Heart right ventricle (tissue), 16 donors: ENCODE data around the gene KPNA2. TPM values are rescaled to one million over a fixed set of nuclear protein-coding genes. Genes with fewer than 3 reads are reported as not detected.
A peak's percentile ranks its signal among the peaks of the same experiment; 100 is the strongest.

Experiments
- ATAC-seq, 8 donors: fragments of 200-7000 bp; cut with Tn5 transposase; one replicate each; pipeline ENCODE4 v1.9.1; 2020; ENCODE audit warnings: mild to moderate bottlenecking in 8 of 8, moderate library complexity in 8 of 8, moderate number of reproducible peaks in 1 of 8
- DNase-seq, 2 donors: peaks; one replicate each; pipeline ENCODE4 v3.0.0-alpha.2; 2020
- H3K27ac ChIP-seq, 10 donors: fragments of 200-600 bp; sonication (generic) in 2 of 10; one replicate each; pipeline versions ENCODE4 v1.5.0 to v1.8.0; 2020 to 2022; ENCODE audit warnings: mild to moderate bottlenecking in 3 of 10
- H3K27me3 ChIP-seq, 7 donors: fragments of 200-600 bp; one replicate each; pipeline ENCODE4 v1.8.0; 2021 to 2022; ENCODE audit warnings: mild to moderate bottlenecking in 2 of 7
- H3K36me3 ChIP-seq, 9 donors: fragments of 200-600 bp; sonication (generic) in 1 of 9; one replicate each; pipeline versions ENCODE4 v1.5.0 to v1.8.0; 2020 to 2022; ENCODE audit warnings: mild to moderate bottlenecking in 2 of 9
- H3K4me1 ChIP-seq, 9 donors: fragments of 200-600 bp; sonication (generic) in 1 of 9; one replicate each; pipeline versions ENCODE4 v1.5.0 to v1.8.0; 2020 to 2022; ENCODE audit warnings: mild to moderate bottlenecking in 4 of 9
- H3K4me3 ChIP-seq, 10 donors: fragments of 200-600 bp; sonication (generic) in 2 of 10; one replicate each; pipeline versions ENCODE4 v1.5.0 to v1.8.0; 2020 to 2022; ENCODE audit warnings: mild to moderate bottlenecking in 7 of 10, moderate library complexity in 2 of 10
- H3K9me3 ChIP-seq, 11 donors: fragments of 200-600 bp in 10 of 11; sonication (generic) in 2 of 11; one replicate each; pipeline versions ENCODE4 v1.5.0 to v1.8.0; 2013 to 2022; ENCODE audit warnings: mild to moderate bottlenecking in 2 of 11, control low read depth in 1 of 11, moderate library complexity in 1 of 11
- CTCF ChIP-seq, 9 donors: fragments of 200-600 bp; sonication (generic) in 2 of 9; IDR thresholded peaks; one replicate each; pipeline versions ENCODE4 v1.5.0 to v1.8.0; 2021 to 2022; ENCODE audit warnings: antibody characterized with exemption in 9 of 9, mild to moderate bottlenecking in 5 of 9, moderate library complexity in 1 of 9
- WGBS, 2 donors: extraction: QIAGEN DNeasy Blood & Tissue Kit; methylation state at CpG; one replicate each; pipeline ENCODE4 v1.1.7; 2013; ENCODE audit warnings: inconsistent platforms in 1 of 2; 5-methylcytosine and 5-hydroxymethylcytosine counted together
- intact Hi-C, 10 donors: fragments of 100-400 bp; cut with DNase I; formaldehyde crosslinking; loops; one replicate each; pipeline versions ENCODE4 v1.11.1 to v1.14.2; 2022
- polyA plus RNA-seq, 2 donors: library from polyadenylated mRNA; stranded (reverse); fragments of 200-250 nt; gene quantifications; one replicate each; pipeline ENCODE4 v1.2.3, GENCODE V29; 2013
- total RNA-seq, 10 donors: library from RNA; stranded (reverse); fragmentation: NEBNext Ultra II Directional in 3 of 10; extraction: Animal tissue kit (Norgen Biotek cat#: 25700) in 3 of 10; gene quantifications; one replicate each; pipeline versions ENCODE4 v1.2.1 to v1.2.4, GENCODE V29; 2021 to 2023
- donor health status: Arrhythmogenic right ventricular cardiomyopathy.
- donor health status: ischemic (EF 13 %, LVEDD 7.1; RV severe dilation, severe dysfunction).
- donor health status: healthy with polysubstance abuse.
- donor health status: DM: no; HTN: yes; CAD: no.
- donor health status: DM: no; HTN: no; CAD: no.
- donor health status: ischemic (EF 25% LVEDD 6.9; RV normal size, moderate dysfunction).
- donor health status: ischemic (EF 25% LVEDD 5.7; RV mildly dilated, moderate dysfunction).
- donor health status: healthy.
- donor health status: DM: yes; HTN: yes; CAD: no.
- donor health status: Ischemic cardiomyopathy.
- donor health status: ischemic (EF 35%, LVEDD 5.7; RV mildly dilated, moderate dysfunction).
- donor health status: nonischemic (EF 11% LVEDD 7.7; RV severe dilation, severe dysfunction).
- donor health status: DM: yes; HTN: yes; CAD: no.
- donor health status: PGD.
- donor health status: ischemic (EF 29% LVEDD 5.4; RV normal size, mild dysfunction).
- donor health status: nonischemic (EF 23%, LVEDD 6.1; RV moderate dilation, normal function).

Gene KPNA2
- total and polyA plus RNA-seq, 12 donors: 6.1 to 33.3 (median 18.8) TPM

- Histone ChIP-seq H3K27me3 (peaks cover 0 to 17% (median 0%) of the 10 kb centered on the region in 7 donors), H3K4me3 (peak overlapping the region; percentile 73 to 98 (median 85)), H3K4me1 (peaks cover 3 to 37% (median 21%) of the 10 kb centered on the region in 9 donors), H3K27ac (peak overlapping the region; percentile 90 to 99 (median 96)), H3K9me3 (no peaks in the 10 kb centered on the region), H3K36me3 (peaks cover 0 to 5% (median 0%) of the 10 kb centered on the region in 9 donors)
- DNase-seq: peak; percentile 82 to 89
- WGBS, 2 donors: 0% methylated on average over 106 to 143 of the region's 144 CpGs
- ATAC-seq: peak; percentile 63 to 88 (median 82)
- intact Hi-C loops: loop anchor here in 2 of 10 donors (1.0 to 2.0 kb wide), 2 partner anchors 27 kb away; no protein-coding TSS in a partner anchor
- peak in 5 of 9 donors; percentile 4 to 25 (median 18) for TF ChIP-seq CTCF (IDR thresholded peaks at IDR 0.05)
Measured at GRCh38 chr17:67993153-67993997, 42.2 kb upstream of the KPNA2 start.

- Histone ChIP-seq H3K4me1 (peaks cover 3 to 37% (median 21%) of the 10 kb centered on the region in 9 donors), H3K27ac (peak overlapping the region; percentile 85 to 98 (median 92)), H3K9me3 (no peaks in the 10 kb centered on the region), H3K27me3 (peaks cover 0 to 17% (median 0%) of the 10 kb centered on the region in 7 donors), H3K4me3 (peak overlapping the region; percentile 44 to 80 (median 72)), H3K36me3 (peaks cover 0 to 5% (median 0%) of the 10 kb centered on the region in 9 donors)
- 5 to 9% methylated on average over 21 of the region's 21 CpGs for WGBS, 2 donors
- intact Hi-C loops: loop anchor here in 3 of 10 donors (1.0 to 2.0 kb wide), 3 partner anchors 25 to 27 kb away; no protein-coding TSS in a partner anchor
- ATAC-seq (peak in 1 of 8 donors; percentile 1), DNase-seq (no peak)
- no peak for TF ChIP-seq CTCF (IDR thresholded peaks at IDR 0.05)
Measured at GRCh38 chr17:67993998-67994361, 41.6 kb upstream of the KPNA2 start.

- no peak for TF ChIP-seq CTCF (IDR thresholded peaks at IDR 0.05)
- DNase-seq (no peak), ATAC-seq (peak in 3 of 8 donors; percentile 14 to 26 (median 17))
- Histone ChIP-seq H3K27me3 (peaks cover 0 to 17% (median 0%) of the 10 kb centered on the region in 7 donors), H3K4me1 (peaks cover 3 to 37% (median 21%) of the 10 kb centered on the region in 9 donors), H3K9me3 (no peaks in the 10 kb centered on the region), H3K4me3 (peak overlapping the region; percentile 42 to 75 (median 71)), H3K27ac (peak overlapping the region in 9 of 10 donors; percentile 22 to 93 (median 59)), H3K36me3 (peaks cover 0 to 5% (median 0%) of the 10 kb centered on the region in 9 donors)
- WGBS, 2 donors: 16 to 19% methylated on average over 9 of the region's 9 CpGs
- intact Hi-C loops: loop anchor here in 2 of 10 donors (1.0 to 2.0 kb wide), 2 partner anchors 15 to 24 kb away; no protein-coding TSS in a partner anchor
Measured at GRCh38 chr17:67994817-67995569, 40.5 kb upstream of the KPNA2 start.
